Activated CD8-positive, alpha-beta memory T cell treated with anti-CD3 and anti-CD28 coated beads, Interleukin-2, amount 50 U/mL, for 24 hours (primary cell): ENCODE measurements around the gene PTCD1.
"Not testable (repeated sequence)": the region's sequence is repeated elsewhere in the genome, so short reads cannot be mapped to it uniquely, and the experiment has no call there.

ENCODE experiments used
- DNase-seq: peaks from one replicate; pipeline ENCODE4 v3.0.0-alpha.2; 2020; ENCODE audit errors: extremely low read depth

PTCD1 gene

GRCh38 chr7:99451936-99452335 lies 13.3 kb upstream of the PTCD1 start:
- DNase-seq = no peak

GRCh38 chr7:99449326-99449725 lies 10.7 kb upstream of the PTCD1 start:
- DNase-seq = no peak

GRCh38 chr7:99448855-99449254 lies 10.3 kb upstream of the PTCD1 start:
- DNase-seq = no peak

GRCh38 chr7:99447943-99448342 lies 9.3 kb upstream of the PTCD1 start:
- no peak for DNase-seq

GRCh38 chr7:99446096-99446495 lies 7.5 kb upstream of the PTCD1 start:
- no peak for DNase-seq

- no peak for DNase-seq
Observed at GRCh38 chr7:99440195-99440594, 1.6 kb upstream of the PTCD1 start.

- no peak for DNase-seq
Observed at GRCh38 chr7:99437946-99438572, 539 bp downstream of the PTCD1 start.

- DNase-seq = no peak
Observed at GRCh38 chr7:99433158-99433557, 5.4 kb downstream of the PTCD1 start.

GRCh38 chr7:99431756-99432540 lies 6.7 kb downstream of the PTCD1 start:
- DNase-seq = not testable (repeated sequence)

GRCh38 chr7:99429756-99430155 lies 8.8 kb downstream of the PTCD1 start:
- no peak for DNase-seq

- no peak for DNase-seq
Observed at GRCh38 chr7:99428972-99429566, 9.5 kb downstream of the PTCD1 start.

GRCh38 chr7:99424932-99425730 lies 13.5 kb downstream of the PTCD1 start:
- DNase-seq = no peak

GRCh38 chr7:99422625-99423024 lies 16.0 kb downstream of the PTCD1 start:
- DNase-seq = no peak

- DNase-seq = no peak
Observed at GRCh38 chr7:99422186-99422585, 16.4 kb downstream of the PTCD1 start.

GRCh38 chr7:99420986-99421385 lies 17.6 kb downstream of the PTCD1 start:
- no peak for DNase-seq

- DNase-seq = no peak
Observed at GRCh38 chr7:99420213-99420612, 18.4 kb downstream of the PTCD1 start.

GRCh38 chr7:99419323-99420021 lies 19.1 kb downstream of the PTCD1 start:
- DNase-seq = no peak

GRCh38 chr7:99418260-99418659 lies 20.3 kb downstream of the PTCD1 start:
- DNase-seq = no peak

GRCh38 chr7:99415513-99416127 lies 23.0 kb downstream of the PTCD1 start:
- DNase-seq = not testable (repeated sequence)

- no peak for DNase-seq
Observed at GRCh38 chr7:99410635-99411034, 28.0 kb downstream of the PTCD1 start.

- no peak for DNase-seq
Observed at GRCh38 chr7:99409806-99410205, 28.8 kb downstream of the PTCD1 start.
